AG04449 (cell line): ENCODE measurements around the gene RETREG3.
"Not testable (repeated sequence)": the region's sequence is repeated elsewhere in the genome, so short reads cannot be mapped to it uniquely, and the experiment has no call there.

ENCODE experiments used
- CTCF ChIA-PET: fragments of 350-600 bp; formaldehyde crosslinking; extraction: SDS; loops from one replicate; lab custom pipeline; 2021; ENCODE audit warnings: antibody characterized with exemption; lab: Yijun Ruan, JAX
- POLR2A ChIA-PET: fragments of 400-600, 350-600 bp; formaldehyde crosslinking; extraction: SDS; loops from one replicate; lab custom pipeline; 2020; ENCODE audit warnings: antibody characterized with exemption, inconsistent platforms; lab: Yijun Ruan, JAX
- DNase-seq: peaks from one replicate; pipeline ENCODE4 v3.0.0-alpha.2; 2010; ENCODE audit warnings: low read depth, low spot score
- H3K4me3 ChIP-seq: 2 replicates; pipeline ENCODE4 v1.5.1; 2011; ENCODE audit warnings: low read depth, mild to moderate bottlenecking, control low read depth, low read length
- TF ChIP-seq, protein P1 (sequence below): IDR thresholded peaks from one replicate; pipeline ENCODE4 v1.5.1; 2011; ENCODE audit warnings: mild to moderate bottlenecking, moderate library complexity, low read length, control low read depth, inconsistent platforms; ENCODE audit not compliant: insufficient read depth; ENCODE audit errors: missing control alignments

RETREG3 gene

DNA sequence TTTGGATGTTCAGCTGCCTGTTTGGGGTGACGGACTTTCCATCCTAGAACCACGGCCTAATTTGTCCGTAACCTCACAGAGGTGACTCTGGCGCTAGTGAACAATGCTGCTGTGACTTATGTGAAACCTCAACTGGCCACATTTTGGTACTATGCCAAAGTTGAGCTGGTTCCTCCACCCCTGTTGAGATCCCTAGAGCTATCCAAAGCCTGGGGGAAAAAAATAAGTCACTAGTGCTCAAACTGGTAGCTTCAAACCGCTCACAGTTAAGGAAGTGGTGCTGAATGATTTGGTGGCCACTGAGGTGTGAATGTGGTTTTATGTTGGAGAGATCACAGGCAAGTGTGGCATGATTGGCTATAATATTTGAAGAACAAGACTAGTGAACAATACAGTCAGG is 38.6 kb upstream of the RETREG3 start:
- DNase-seq, result no peak
- ChIA-PET POLR2A (no interaction called here), CTCF (interaction anchor here (1.5 kb wide), 1 partner anchor 39 kb away, joined by 4 read pairs; the partner anchor contains the start of gene RETREG3)
- TF ChIP-seq, protein P1, sequence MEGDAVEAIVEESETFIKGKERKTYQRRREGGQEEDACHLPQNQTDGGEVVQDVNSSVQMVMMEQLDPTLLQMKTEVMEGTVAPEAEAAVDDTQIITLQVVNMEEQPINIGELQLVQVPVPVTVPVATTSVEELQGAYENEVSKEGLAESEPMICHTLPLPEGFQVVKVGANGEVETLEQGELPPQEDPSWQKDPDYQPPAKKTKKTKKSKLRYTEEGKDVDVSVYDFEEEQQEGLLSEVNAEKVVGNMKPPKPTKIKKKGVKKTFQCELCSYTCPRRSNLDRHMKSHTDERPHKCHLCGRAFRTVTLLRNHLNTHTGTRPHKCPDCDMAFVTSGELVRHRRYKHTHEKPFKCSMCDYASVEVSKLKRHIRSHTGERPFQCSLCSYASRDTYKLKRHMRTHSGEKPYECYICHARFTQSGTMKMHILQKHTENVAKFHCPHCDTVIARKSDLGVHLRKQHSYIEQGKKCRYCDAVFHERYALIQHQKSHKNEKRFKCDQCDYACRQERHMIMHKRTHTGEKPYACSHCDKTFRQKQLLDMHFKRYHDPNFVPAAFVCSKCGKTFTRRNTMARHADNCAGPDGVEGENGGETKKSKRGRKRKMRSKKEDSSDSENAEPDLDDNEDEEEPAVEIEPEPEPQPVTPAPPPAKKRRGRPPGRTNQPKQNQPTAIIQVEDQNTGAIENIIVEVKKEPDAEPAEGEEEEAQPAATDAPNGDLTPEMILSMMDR, result no peak
- H3K4me3 ChIP-seq, result no peak overlapping the region

DNA sequence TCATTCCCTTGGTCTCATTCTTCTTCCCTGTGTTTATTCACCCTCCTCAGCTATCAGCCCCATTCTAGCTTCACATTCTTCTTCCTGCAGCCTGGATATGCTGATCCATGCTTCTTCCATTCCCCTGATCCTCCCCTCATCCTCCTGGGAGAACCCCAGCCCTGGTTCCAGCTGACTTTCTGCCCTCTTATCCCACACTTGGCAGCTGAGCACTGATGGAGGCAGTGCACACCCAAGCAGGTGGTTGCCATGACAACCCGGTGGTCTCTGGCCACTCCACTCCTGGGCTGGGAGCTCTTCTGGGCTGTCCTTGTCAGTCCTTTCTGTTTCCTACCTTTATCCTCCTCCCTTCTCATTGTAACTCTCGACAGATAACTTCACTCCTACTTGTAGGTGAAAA is 33.2 kb upstream of the RETREG3 start:
- H3K4me3 ChIP-seq, result no peak overlapping the region
- TF ChIP-seq, protein P1, result no peak
- POLR2A ChIA-PET, result no interaction called here
- CTCF ChIA-PET, result interaction anchor here (1.3 kb wide), 1 partner anchor 11 kb away, joined by 3 read pairs; no protein-coding TSS in a partner anchor
- no peak for DNase-seq

DNA sequence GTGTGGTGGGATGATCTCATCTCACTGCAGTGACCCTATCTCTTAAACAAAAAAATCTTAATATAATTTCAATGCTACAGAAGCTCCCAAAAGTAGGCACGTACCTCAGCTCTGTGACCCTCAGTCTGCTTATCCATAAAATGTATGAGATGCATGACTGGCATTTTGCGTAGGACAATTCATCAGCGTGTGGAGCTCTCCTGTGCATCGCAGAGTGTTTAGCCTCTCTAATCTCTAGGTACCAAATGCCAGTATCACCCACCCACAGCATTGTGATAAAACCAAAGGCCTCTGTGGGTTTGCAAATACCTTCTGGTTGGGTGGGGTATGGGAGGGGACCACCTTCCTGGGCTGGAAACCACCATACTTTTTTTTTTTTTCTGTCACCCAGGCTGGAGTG is 30.9 kb upstream of the RETREG3 start:
- CTCF ChIA-PET, result no interaction called here
- no peak for DNase-seq
- TF ChIP-seq, protein P1, result no peak
- POLR2A ChIA-PET, result no interaction called here
- no peak overlapping the region for H3K4me3 ChIP-seq

DNA sequence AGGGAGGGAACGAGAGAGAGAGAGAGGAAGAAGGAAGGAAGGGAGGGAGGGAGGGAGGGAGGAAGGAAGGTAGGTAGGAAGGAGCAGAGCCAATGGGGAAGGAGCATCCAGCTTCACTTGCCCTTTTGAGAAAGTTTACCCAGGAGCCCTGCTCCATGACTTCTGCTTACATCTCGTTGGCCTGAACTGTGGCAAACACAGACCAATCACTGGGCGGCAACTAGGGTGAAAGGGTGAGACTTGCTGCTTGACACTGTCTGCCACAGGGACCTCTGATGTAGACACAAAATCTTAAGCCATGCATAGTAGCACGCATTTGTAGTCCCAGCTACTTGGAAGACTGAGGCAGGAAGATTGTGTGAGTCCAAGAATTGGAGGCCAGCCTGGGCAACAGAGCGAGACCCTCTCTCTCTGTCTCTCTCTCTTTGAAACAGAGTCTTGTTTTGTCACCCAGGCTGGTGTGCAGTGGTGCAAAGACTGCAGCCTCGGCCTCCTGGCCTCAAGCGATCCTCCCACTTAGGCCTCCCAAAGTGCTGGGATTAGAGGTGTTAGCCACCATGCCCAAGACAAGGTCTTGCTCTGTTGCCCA is 30.4 kb upstream of the RETREG3 start:
- ChIA-PET CTCF (no interaction called here), POLR2A (no interaction called here)
- H3K4me3 ChIP-seq, result no peak overlapping the region
- DNase-seq, result no peak
- TF ChIP-seq, protein P1, result no peak

DNA sequence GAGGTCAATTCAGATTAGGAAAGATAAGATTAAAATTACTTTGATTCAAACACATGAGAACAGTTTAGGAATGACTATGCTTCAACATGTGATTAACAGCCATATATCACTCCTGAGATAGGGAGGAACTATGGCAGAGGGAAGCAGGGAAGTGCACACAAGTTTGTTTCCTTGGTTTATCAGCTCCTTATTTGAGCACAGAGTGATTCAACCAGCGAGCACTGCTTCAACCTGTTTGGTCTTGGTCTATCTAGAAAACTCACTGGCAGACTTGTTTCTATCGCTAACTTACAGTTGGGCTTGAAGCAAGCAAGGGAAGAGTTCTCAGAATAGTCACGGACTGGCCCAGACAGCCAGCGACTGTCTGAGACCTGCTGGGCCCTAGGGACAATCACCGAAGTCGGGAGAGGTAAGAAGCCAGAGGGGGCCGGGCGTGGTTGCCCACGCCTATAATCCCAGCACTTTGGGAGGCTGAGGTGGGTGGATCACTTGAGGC is 23.8 kb upstream of the RETREG3 start:
- TF ChIP-seq, protein P1, result no peak
- no peak for DNase-seq
- ChIA-PET CTCF (interaction anchor here (0.8 kb wide), 1 partner anchor 9 kb away, joined by 3 read pairs; no protein-coding TSS in a partner anchor), POLR2A (no interaction called here)
- no peak overlapping the region for H3K4me3 ChIP-seq

DNA sequence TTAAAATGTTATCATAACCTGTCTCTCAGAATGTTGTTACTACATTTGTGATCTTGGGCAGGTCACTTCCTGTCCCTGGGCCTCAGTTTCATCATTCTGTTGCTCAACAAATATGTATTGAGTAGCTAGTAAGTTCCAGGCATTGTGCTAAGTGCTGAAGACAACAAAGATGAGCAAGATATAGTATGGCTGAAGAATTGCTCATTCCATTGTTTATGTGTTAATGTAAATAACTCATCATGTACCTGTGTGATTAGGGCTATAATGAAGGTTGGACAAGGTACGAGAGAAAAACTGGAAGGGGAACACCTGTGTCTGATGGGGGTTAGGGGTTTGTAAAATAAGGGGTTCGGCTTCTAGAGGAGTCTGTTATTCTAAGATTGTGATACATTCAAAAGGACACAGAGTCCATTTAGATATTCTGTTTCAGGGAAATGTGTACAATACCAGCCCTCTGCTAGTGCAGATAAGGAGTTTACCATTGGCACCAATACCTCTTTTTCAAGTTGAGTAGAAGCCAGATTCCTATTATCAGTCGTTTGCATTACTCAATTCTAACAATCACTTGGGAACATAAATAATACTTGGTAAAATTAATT is 20.3 kb upstream of the RETREG3 start:
- TF ChIP-seq, protein P1, result no peak
- no peak overlapping the region for H3K4me3 ChIP-seq
- CTCF ChIA-PET, result no interaction called here
- no peak for DNase-seq
- POLR2A ChIA-PET, result no interaction called here

DNA sequence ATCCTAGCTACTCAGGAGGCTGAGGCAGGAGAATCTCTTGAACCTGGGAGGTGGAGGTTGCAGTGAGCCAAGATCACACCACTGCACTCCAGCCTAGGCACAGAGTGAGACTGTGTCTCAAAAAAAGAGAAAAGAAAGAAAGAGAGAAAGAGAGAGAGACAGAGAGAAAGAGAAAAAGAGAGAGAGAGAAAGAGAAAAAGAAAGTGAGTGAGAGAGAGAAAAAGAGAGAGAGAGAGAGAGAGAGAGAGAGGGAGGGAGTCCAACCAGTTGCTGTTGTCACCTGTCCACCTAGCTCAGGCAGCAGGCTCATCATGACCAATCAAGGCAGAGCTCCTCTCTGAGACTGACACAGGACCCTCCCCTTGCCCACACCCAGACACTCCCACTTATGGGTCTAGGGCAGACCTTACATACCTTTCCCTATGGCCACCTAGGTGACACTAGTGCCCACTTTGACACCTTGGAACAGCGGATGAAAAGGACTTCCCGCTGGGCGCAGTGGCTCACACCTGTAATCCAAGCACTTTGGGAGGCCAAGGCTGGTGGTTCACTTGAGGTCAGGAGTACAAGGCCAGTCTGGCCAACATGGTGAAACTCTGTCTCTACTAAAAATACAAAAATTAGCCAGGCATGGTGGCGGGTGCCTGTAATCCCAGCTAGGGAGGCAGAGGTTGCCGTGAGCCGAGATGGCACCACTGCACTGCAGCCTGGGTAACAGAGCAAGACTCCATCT is 18.0 kb upstream of the RETREG3 start:
- CTCF ChIA-PET, H3K4me3 ChIP-seq, DNase-seq, POLR2A ChIA-PET: not testable (repeated sequence)
